ENCODE results near the gene NCEH1. TPM values are rescaled to one million over a fixed set of nuclear protein-coding genes. Genes with fewer than 3 reads are reported as not detected.

The NCEH1 gene
- total and polyA plus RNA-seq, 2 of the 4 experiments (the other 2 are of a cell fraction) = 22.3 to 23.3 TPM

DNA sequence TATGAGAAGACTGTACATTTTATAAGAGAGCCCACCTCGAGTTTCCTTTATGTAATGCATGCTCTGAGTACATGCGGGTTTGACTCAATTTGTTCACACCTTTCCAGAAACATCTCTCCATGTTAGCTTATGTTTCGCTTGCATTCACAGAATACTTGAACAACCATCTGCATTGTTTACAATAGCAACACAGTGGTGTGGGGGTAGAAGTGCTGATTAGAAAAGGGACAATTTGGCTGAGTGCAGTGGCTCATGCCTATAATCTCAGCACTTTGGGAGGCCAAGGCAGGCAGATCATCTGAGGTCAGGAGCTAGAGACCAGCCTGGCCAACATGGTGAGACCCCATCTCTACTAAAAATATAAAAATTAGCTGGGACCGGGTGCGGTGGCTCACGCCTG is 60.9 kb downstream of the NCEH1 start:
- H3K56ac ChIP-seq (ENCODE audit: extremely low read depth, insufficient read depth, low read length) = no peak overlapping the region
- 0 out of 2 replicates have a peak overlapping the region, but pooled peaks have one; percentile 23 for H3K23ac ChIP-seq (ENCODE audit: low read depth, low read length)
- no peaks in the 10 kb centered on the region for H3K9me3 ChIP-seq (ENCODE audit: control insufficient read depth, insufficient read depth, low read length)
- H3K4me1 ChIP-seq (ENCODE audit: control insufficient read depth, insufficient read depth, low read length) = peaks cover 9% of the 10 kb centered on the region
- no peak overlapping the region for H3K27ac ChIP-seq (ENCODE audit: insufficient read depth, low read length)
- H2BK5ac ChIP-seq (ENCODE audit: low read depth, low read length, poor library complexity, severe bottlenecking) = no peak overlapping the region
- H3K4ac ChIP-seq (ENCODE audit: low read depth, low read length) = no peak overlapping the region
- no peak overlapping the region; the same call in 2 of the 3 replicates for H2BK15ac ChIP-seq (ENCODE audit: low read depth, low read length)
- no peak for TF ChIP-seq MAFK (IDR thresholded peaks at IDR 0.05; ENCODE audit: low read depth, low read length)
- no peak for TF ChIP-seq MAZ (IDR thresholded peaks at IDR 0.05; ENCODE audit: borderline replicate concordance, low read depth, low read length)
- no peak for TF ChIP-seq CEBPB (IDR thresholded peaks at IDR 0.05; ENCODE audit: low read depth, low read length)
- no peak for TF ChIP-seq SMC3 (IDR thresholded peaks at IDR 0.05; ENCODE audit: low read depth, low read length)
- no peak for TF ChIP-seq POLR2A (IDR thresholded peaks at IDR 0.05; ENCODE audit: low read depth, low read length)
- no peak for TF ChIP-seq RCOR1 (IDR thresholded peaks at IDR 0.05; ENCODE audit: insufficient replicate concordance, low read length)
- no peak for TF ChIP-seq CTCF (conservative IDR thresholded peaks at IDR 0.05; ENCODE audit: low read depth, low read length)
- TF ChIP-seq NFE2L2 (IDR thresholded peaks at IDR 0.05; ENCODE audit: low read depth, low read length) = no peak
- TF ChIP-seq MXI1 (IDR thresholded peaks at IDR 0.05; ENCODE audit: borderline replicate concordance, low read depth, low read length) = no peak
- no peak for TF ChIP-seq RAD21 (IDR thresholded peaks at IDR 0.05; ENCODE audit: low read length)
- TF ChIP-seq BHLHE40 (IDR thresholded peaks at IDR 0.05; ENCODE audit: low read depth, low read length) = no peak
- TF ChIP-seq RFX5 (IDR thresholded peaks at IDR 0.05; ENCODE audit: low read depth, low read length) = no peak
- no peak for TF ChIP-seq FOS (IDR thresholded peaks at IDR 0.05; ENCODE audit: low read depth, low read length)
- no peak for TF ChIP-seq USF2 (IDR thresholded peaks at IDR 0.05; ENCODE audit: low read depth, low read length)
- peaks cover 27 to 78% of the 10 kb centered on the region in 2 experiments for H3K79me1 ChIP-seq (ENCODE audit: low read depth in 1 of 2, low read length in 2 of 2)
- dilution Hi-C loops (cut with HindIII; ENCODE audit: low sequenced_read_pairs, unreplicated experiment) (no loop called here), in situ Hi-C loops (cut with MboI; ENCODE audit: low sequenced_read_pairs) (no loop called here), intact Hi-C loops (cut with micrococcal nuclease) (no loop called here)
- H4K91ac ChIP-seq (ENCODE audit: insufficient read depth, low read depth, low read length) = no peak overlapping the region
- H3K14ac ChIP-seq (replicated peaks; ENCODE audit: low read depth, low read length) = no peak overlapping the region
- no peak overlapping the region for H4K8ac ChIP-seq (ENCODE audit: low read depth in 2 of 2, low read length in 2 of 2)
- no peaks in the 10 kb centered on the region for H3K36me3 ChIP-seq (ENCODE audit: control insufficient read depth, insufficient read depth, low read length)
- CTCF ChIA-PET = interaction anchor here (0.7 to 0.9 kb wide), 2 partner anchors 118 to 136 kb away, joined by 3 to 4 read pairs; no protein-coding TSS in a partner anchor
- H3K27me3 ChIP-seq (ENCODE audit: control insufficient read depth, insufficient read depth, low read length) = no peaks in the 10 kb centered on the region
- ATAC-seq (ENCODE audit: low read depth) (peak; percentile 25), DNase-seq (no peak)
- H3K18ac ChIP-seq (ENCODE audit: low read depth, low read length) = no peak overlapping the region
- BruUV-seq (replicated peaks) = no TSS peak
- H2AFZ ChIP-seq (replicated peaks; ENCODE audit: low read length, poor library complexity) = no peak overlapping the region
- H2BK20ac ChIP-seq (ENCODE audit: low read depth, low read length) = no peak overlapping the region
- no peak overlapping the region for H4K5ac ChIP-seq (ENCODE audit: low read depth, low read length)
- POLR2A ChIA-PET (ENCODE audit: unreplicated experiment) = no interaction called here
- peak overlapping the region; percentile 36; the same call in 1 of the 2 replicates for H2AK5ac ChIP-seq (ENCODE audit: low read depth, low read length)
- no peak overlapping the region for H3K4me3 ChIP-seq (ENCODE audit: insufficient read depth, low read depth, low read length)
- WGBS, 2 experiments (ENCODE audit: extremely low coverage in 2 of 2, insufficient read length in 1 of 2) = no CpG with 5 or more reads among the region's 6 CpGs
- peaks cover 4% of the 10 kb centered on the region; the same call in 1 of the 2 replicates for H4K20me1 ChIP-seq (ENCODE audit: insufficient read depth, low read length)
- no peak overlapping the region for H3K9ac ChIP-seq (ENCODE audit: low read depth, low read length)
- no peak overlapping the region for H2AK9ac ChIP-seq (replicated peaks; ENCODE audit: low read depth, low read length, poor library complexity)
- H3K9me1 ChIP-seq (ENCODE audit: insufficient read depth, low read length) = peaks cover 16% of the 10 kb centered on the region
- H2BK120ac ChIP-seq (ENCODE audit: low read depth, low read length) = no peak overlapping the region
- no peak overlapping the region for H3K4me2 ChIP-seq (ENCODE audit: low read depth, low read length)

All from IMR-90 (cell line).